OCI-LY1 (cell line): ENCODE data around the gene DPM2.
A peak's percentile ranks its signal among the peaks of the same experiment; 100 is the strongest.

Experiments used
- H2AFZ ChIP-seq: fragments of 200-600 bp; sonication (generic), shearing (Covaris generic); 2 replicates; pipeline ENCODE4 v1.6.0; 2014; ENCODE audit warnings: antibody characterized with exemption, mild to moderate bottlenecking, low read length
- H3F3A ChIP-seq: fragments of 200-600 bp; sonication (generic), shearing (Covaris generic); 2 replicates; pipeline ENCODE4 v1.6.0; 2014; ENCODE audit warnings: mild to moderate bottlenecking, antibody characterized with exemption, low read length, moderate library complexity; ENCODE audit not compliant: insufficient read depth
- H3K27ac ChIP-seq: fragments of 200-600 bp; sonication (generic); 2 replicates; pipeline ENCODE4 v1.5.1; 2014; ENCODE audit warnings: low read length, mixed run types, mild to moderate bottlenecking, low read depth; ENCODE audit not compliant: poor library complexity, severe bottlenecking
- H3K27me3 ChIP-seq: fragments of 200-600 bp; sonication (generic); 2 replicates; pipeline ENCODE4 v1.6.0; 2014; ENCODE audit warnings: antibody characterized with exemption, mild to moderate bottlenecking, low read length, moderate library complexity; ENCODE audit not compliant: insufficient read depth
- H3K36me3 ChIP-seq: fragments of 200-600 bp; sonication (generic); 2 replicates; pipeline ENCODE4 v1.6.1; 2014; ENCODE audit warnings: mild to moderate bottlenecking, antibody characterized with exemption, low read length, moderate library complexity, mixed read lengths; ENCODE audit not compliant: insufficient read depth
- H3K4me1 ChIP-seq: fragments of 200-600 bp; sonication (generic); 2 replicates; pipeline ENCODE4 v1.5.1; 2014; ENCODE audit warnings: mild to moderate bottlenecking, low read length, moderate library complexity; ENCODE audit not compliant: insufficient read depth, severe bottlenecking
- H3K4me2 ChIP-seq: fragments of 200-600 bp; sonication (generic), shearing (Covaris generic); 2 replicates; pipeline ENCODE4 v1.6.1; 2014; ENCODE audit warnings: low read length
- H3K4me3 ChIP-seq: fragments of 200-600 bp; sonication (generic); 2 replicates; pipeline ENCODE4 v1.5.1; 2014; ENCODE audit warnings: low read length, low read depth, mild to moderate bottlenecking, mixed read lengths; ENCODE audit not compliant: poor library complexity, severe bottlenecking
- H3K79me2 ChIP-seq: fragments of 200-600 bp; shearing (Covaris generic); 2 replicates; pipeline ENCODE4 v1.6.1; 2016; ENCODE audit warnings: mixed run types, low read length, mixed read lengths; ENCODE audit not compliant: insufficient read depth
- H3K9ac ChIP-seq: fragments of 200-600 bp; sonication (generic), shearing (Covaris generic); 2 replicates; pipeline ENCODE4 v1.6.1; 2014; ENCODE audit warnings: mild to moderate bottlenecking, low read length, mixed read lengths
- H3K9me2 ChIP-seq: fragments of 200-600 bp; sonication (generic), shearing (Covaris generic); 2 replicates; pipeline ENCODE4 v1.6.1; 2014; ENCODE audit warnings: low read depth, mild to moderate bottlenecking, low read length, mixed read lengths
- H3K9me3 ChIP-seq: fragments of 200-600 bp; shearing (Covaris generic); 2 replicates; pipeline ENCODE4 v1.6.1; 2014; ENCODE audit warnings: low read length, mixed read lengths
- H4K20me1 ChIP-seq: fragments of 200-600 bp; sonication (generic), shearing (Covaris generic); 2 replicates; pipeline ENCODE4 v1.6.0; 2016; ENCODE audit warnings: mild to moderate bottlenecking, low read length; ENCODE audit not compliant: insufficient read depth
- CTCF ChIP-seq: fragments of 200-600 bp; sonication (generic), shearing (Covaris generic); IDR thresholded peaks from 2 replicates; pipeline ENCODE4 v1.5.1; 2017; ENCODE audit warnings: mild to moderate bottlenecking, antibody characterized with exemption, low read length, moderate library complexity, mixed read lengths
- EZH2 ChIP-seq: fragments of 200-600 bp; sonication (generic), shearing (Covaris generic); IDR thresholded peaks from 2 replicates; pipeline ENCODE4 v1.8.0; 2017; ENCODE audit warnings: borderline replicate concordance, mixed run types, mild to moderate bottlenecking, antibody characterized with exemption, low read length, moderate library complexity, mixed read lengths

The DPM2 gene

DNA sequence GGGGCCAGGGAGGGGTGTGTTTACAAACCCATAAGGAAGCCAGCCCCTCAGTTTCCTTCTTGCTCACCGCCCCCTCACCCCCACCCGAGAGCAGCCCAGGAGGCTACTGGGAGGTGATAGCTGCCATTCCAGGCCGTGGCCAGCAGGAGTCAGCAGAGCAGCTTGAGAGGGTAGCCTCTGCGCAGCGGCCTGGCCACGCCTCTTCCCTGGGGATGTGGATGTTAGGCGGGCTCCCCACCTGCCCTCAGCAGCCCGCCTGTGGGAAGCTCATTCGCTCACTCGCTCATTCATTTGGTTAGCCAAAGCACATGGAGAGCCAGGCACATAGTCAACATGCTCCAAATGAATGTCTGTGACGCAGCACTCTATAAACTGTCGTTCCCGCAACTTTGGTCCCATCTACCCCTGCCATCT, 6.1 kb upstream of the DPM2 start:
- Histone ChIP-seq H3K27ac (peak overlapping the region; percentile 36), H3K4me1 (peaks cover under 1% of the 10 kb centered on the region)

GRCh38 chr9:127943011-127943662, 5.5 kb upstream of the DPM2 start:
- H3K4me1 ChIP-seq: peaks cover 6% of the 10 kb centered on the region
- H3K4me2 ChIP-seq: no peak overlapping the region
- no peaks in the 10 kb centered on the region for H3K9me3 ChIP-seq
- 0 out of 2 replicates have a peak, but pooled peaks have one; percentile 4 for TF ChIP-seq CTCF
- no peak for TF ChIP-seq EZH2
- no peaks in the 10 kb centered on the region for H3K9me2 ChIP-seq
- H3K4me3 ChIP-seq: no peak overlapping the region
- no peaks in the 10 kb centered on the region for H3K27me3 ChIP-seq
- H2AFZ ChIP-seq: no peak overlapping the region
- H3K9ac ChIP-seq: no peak overlapping the region
- H3F3A ChIP-seq: no peaks in the 10 kb centered on the region
- H4K20me1 ChIP-seq: no peaks in the 10 kb centered on the region
- H3K27ac ChIP-seq: no peak overlapping the region
- H3K36me3 ChIP-seq: peaks cover 75% of the 10 kb centered on the region
- H3K79me2 ChIP-seq: no peaks in the 10 kb centered on the region

More for the DNA sequence above, 6.1 kb upstream of the DPM2 start:
- Histone ChIP-seq H3K9me2 (no peaks in the 10 kb centered on the region), H3K9me3 (no peaks in the 10 kb centered on the region), H3K4me2 (no peak overlapping the region), H2AFZ (no peak overlapping the region), H3K79me2 (no peaks in the 10 kb centered on the region), H3K9ac (no peak overlapping the region), H3F3A (no peaks in the 10 kb centered on the region), H4K20me1 (no peaks in the 10 kb centered on the region), H3K27me3 (no peaks in the 10 kb centered on the region), H3K36me3 (peaks cover 77% of the 10 kb centered on the region), H3K4me3 (no peak overlapping the region)
- TF ChIP-seq CTCF (peak; percentile 93), EZH2 (no peak)

- no peak overlapping the region for H2AFZ ChIP-seq
- H4K20me1 ChIP-seq: no peaks in the 10 kb centered on the region
- no peak overlapping the region for H3K4me2 ChIP-seq
- peaks cover 68% of the 10 kb centered on the region for H3K36me3 ChIP-seq
- TF ChIP-seq EZH2: no peak
- peak; percentile 91 for TF ChIP-seq CTCF
- H3K4me3 ChIP-seq: no peak overlapping the region
- H3K79me2 ChIP-seq: no peaks in the 10 kb centered on the region
- H3K27ac ChIP-seq: no peak overlapping the region
- H3K9me2 ChIP-seq: no peaks in the 10 kb centered on the region
- no peak overlapping the region for H3K9ac ChIP-seq
- H3F3A ChIP-seq: no peaks in the 10 kb centered on the region
- H3K4me1 ChIP-seq: peaks cover 9% of the 10 kb centered on the region
- no peaks in the 10 kb centered on the region for H3K27me3 ChIP-seq
- no peaks in the 10 kb centered on the region for H3K9me3 ChIP-seq
Measured at GRCh38 chr9:127942216-127943010, 4.8 kb upstream of the DPM2 start.
